HepG2 (cell line): ENCODE data around the gene PLCZ1.

Experiments
- KDM1A ChIP-seq: IDR thresholded peaks from 2 replicates; pipeline ENCODE4 v1.6.1; 2016; ENCODE audit warnings: missing compliant biosample characterization
- PHF21A ChIP-seq: sonication (generic); formaldehyde crosslinking; IDR thresholded peaks from 2 replicates; pipeline ENCODE4 v1.5.0; 2020; ENCODE audit warnings: mild to moderate bottlenecking, missing genetic modification reagents
- TF ChIP-seq, protein P1 (sequence below): sonication (generic); formaldehyde crosslinking; IDR thresholded peaks from 2 replicates; pipeline ENCODE4 v1.5.0; 2020; ENCODE audit warnings: mild to moderate bottlenecking, missing genetic modification reagents, moderate library complexity
- TF ChIP-seq, protein P2 (sequence below): sonication (generic); formaldehyde crosslinking; IDR thresholded peaks from 2 replicates; pipeline ENCODE4 v1.4.0; 2020; ENCODE audit warnings: mild to moderate bottlenecking, missing genetic modification reagents
- TF ChIP-seq, protein P3 (sequence below): sonication (generic); formaldehyde crosslinking; conservative IDR thresholded peaks from 2 replicates; pipeline ENCODE4 v1.4.0; 2020; ENCODE audit warnings: missing genetic modification reagents
- TF ChIP-seq, protein P4 (sequence below): sonication (generic); formaldehyde crosslinking; IDR thresholded peaks from 2 replicates; pipeline ENCODE4 v1.8.1; 2023; ENCODE audit warnings: missing genetic modification reagents, inconsistent platforms, borderline replicate concordance

DNA sequence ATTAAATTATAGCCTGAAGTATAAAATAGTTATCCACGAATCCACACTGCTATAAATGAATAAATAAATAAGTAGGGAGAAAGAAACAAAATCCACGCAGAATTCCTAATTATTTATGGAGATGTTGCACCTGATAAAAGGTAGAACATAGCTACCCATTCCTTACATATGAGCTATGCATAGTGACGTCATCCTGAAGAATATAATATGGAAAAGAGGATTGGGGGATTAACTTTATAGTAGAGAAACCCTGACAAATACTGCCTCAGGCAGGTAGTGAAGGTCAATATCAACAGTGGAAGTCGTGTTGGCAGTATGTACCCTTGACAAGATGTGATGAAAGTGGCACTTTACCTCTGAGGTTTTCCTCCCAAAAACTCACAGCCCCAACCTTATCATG is 82.5 kb downstream of the PLCZ1 start:
- TF ChIP-seq, protein P1, sequence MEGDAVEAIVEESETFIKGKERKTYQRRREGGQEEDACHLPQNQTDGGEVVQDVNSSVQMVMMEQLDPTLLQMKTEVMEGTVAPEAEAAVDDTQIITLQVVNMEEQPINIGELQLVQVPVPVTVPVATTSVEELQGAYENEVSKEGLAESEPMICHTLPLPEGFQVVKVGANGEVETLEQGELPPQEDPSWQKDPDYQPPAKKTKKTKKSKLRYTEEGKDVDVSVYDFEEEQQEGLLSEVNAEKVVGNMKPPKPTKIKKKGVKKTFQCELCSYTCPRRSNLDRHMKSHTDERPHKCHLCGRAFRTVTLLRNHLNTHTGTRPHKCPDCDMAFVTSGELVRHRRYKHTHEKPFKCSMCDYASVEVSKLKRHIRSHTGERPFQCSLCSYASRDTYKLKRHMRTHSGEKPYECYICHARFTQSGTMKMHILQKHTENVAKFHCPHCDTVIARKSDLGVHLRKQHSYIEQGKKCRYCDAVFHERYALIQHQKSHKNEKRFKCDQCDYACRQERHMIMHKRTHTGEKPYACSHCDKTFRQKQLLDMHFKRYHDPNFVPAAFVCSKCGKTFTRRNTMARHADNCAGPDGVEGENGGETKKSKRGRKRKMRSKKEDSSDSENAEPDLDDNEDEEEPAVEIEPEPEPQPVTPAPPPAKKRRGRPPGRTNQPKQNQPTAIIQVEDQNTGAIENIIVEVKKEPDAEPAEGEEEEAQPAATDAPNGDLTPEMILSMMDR (CRISPR knock-in tag): no peak
- TF ChIP-seq, protein P2, sequence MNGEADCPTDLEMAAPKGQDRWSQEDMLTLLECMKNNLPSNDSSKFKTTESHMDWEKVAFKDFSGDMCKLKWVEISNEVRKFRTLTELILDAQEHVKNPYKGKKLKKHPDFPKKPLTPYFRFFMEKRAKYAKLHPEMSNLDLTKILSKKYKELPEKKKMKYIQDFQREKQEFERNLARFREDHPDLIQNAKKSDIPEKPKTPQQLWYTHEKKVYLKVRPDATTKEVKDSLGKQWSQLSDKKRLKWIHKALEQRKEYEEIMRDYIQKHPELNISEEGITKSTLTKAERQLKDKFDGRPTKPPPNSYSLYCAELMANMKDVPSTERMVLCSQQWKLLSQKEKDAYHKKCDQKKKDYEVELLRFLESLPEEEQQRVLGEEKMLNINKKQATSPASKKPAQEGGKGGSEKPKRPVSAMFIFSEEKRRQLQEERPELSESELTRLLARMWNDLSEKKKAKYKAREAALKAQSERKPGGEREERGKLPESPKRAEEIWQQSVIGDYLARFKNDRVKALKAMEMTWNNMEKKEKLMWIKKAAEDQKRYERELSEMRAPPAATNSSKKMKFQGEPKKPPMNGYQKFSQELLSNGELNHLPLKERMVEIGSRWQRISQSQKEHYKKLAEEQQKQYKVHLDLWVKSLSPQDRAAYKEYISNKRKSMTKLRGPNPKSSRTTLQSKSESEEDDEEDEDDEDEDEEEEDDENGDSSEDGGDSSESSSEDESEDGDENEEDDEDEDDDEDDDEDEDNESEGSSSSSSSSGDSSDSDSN (CRISPR knock-in tag): no peak
- TF ChIP-seq, protein P3, sequence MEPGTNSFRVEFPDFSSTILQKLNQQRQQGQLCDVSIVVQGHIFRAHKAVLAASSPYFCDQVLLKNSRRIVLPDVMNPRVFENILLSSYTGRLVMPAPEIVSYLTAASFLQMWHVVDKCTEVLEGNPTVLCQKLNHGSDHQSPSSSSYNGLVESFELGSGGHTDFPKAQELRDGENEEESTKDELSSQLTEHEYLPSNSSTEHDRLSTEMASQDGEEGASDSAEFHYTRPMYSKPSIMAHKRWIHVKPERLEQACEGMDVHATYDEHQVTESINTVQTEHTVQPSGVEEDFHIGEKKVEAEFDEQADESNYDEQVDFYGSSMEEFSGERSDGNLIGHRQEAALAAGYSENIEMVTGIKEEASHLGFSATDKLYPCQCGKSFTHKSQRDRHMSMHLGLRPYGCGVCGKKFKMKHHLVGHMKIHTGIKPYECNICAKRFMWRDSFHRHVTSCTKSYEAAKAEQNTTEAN (CRISPR knock-in tag): no peak
- TF ChIP-seq PHF21A (CRISPR knock-in tag): no peak
- TF ChIP-seq, protein P4, sequence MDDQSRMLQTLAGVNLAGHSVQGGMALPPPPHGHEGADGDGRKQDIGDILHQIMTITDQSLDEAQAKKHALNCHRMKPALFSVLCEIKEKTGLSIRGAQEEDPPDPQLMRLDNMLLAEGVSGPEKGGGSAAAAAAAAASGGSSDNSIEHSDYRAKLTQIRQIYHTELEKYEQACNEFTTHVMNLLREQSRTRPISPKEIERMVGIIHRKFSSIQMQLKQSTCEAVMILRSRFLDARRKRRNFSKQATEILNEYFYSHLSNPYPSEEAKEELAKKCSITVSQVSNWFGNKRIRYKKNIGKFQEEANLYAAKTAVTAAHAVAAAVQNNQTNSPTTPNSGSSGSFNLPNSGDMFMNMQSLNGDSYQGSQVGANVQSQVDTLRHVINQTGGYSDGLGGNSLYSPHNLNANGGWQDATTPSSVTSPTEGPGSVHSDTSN (CRISPR knock-in tag): no peak
- no peak for TF ChIP-seq KDM1A (CRISPR knock-in tag)
